ENCODE measurements around the gene MYO7B. TPM values are rescaled to one million over a fixed set of nuclear protein-coding genes. Genes with fewer than 3 reads are reported as not detected.
"Not testable (repeated sequence)": the region's sequence is repeated elsewhere in the genome, so short reads cannot be mapped to it uniquely, and the experiment has no call there.

The MYO7B gene
- total RNA-seq, 1 donor from 2014 or later: 0.28 TPM

GRCh38 chr2:127536707-127537541, 1.4 kb downstream of the MYO7B start:
- Mint-ChIP-seq H3K9me3 (no peaks in the 10 kb centered on the region), H3K4me3 (no peak overlapping the region), H3K36me3 (ENCODE audit: low read depth) (no peaks in the 10 kb centered on the region), H3K27me3 (ENCODE audit: low read depth) (peaks cover 27% of the 10 kb centered on the region), H3K4me1 (no peaks in the 10 kb centered on the region), H3K27ac (ENCODE audit: unreplicated experiment) (no peak overlapping the region)
- no peak for TF ChIP-seq CTCF (conservative IDR thresholded peaks at IDR 0.05)
- DNase-seq (ENCODE audit: low read depth, low spot score): no peak

- no peak overlapping the region for H3K4me3 Mint-ChIP-seq
- DNase-seq (ENCODE audit: low read depth, low spot score): no peak
- no peak overlapping the region for H3K27ac Mint-ChIP-seq (ENCODE audit: unreplicated experiment)
- no peaks in the 10 kb centered on the region for H3K9me3 Mint-ChIP-seq
- H3K4me1 Mint-ChIP-seq: no peaks in the 10 kb centered on the region
- H3K27me3 Mint-ChIP-seq (ENCODE audit: low read depth): peaks cover 31% of the 10 kb centered on the region
- no peak for TF ChIP-seq CTCF (conservative IDR thresholded peaks at IDR 0.05)
- H3K36me3 Mint-ChIP-seq (ENCODE audit: low read depth): no peaks in the 10 kb centered on the region
Observed at GRCh38 chr2:127537644-127538043, 2.2 kb downstream of the MYO7B start.

GRCh38 chr2:127541809-127542208, 6.3 kb downstream of the MYO7B start:
- Mint-ChIP-seq H3K36me3 (ENCODE audit: low read depth) (no peaks in the 10 kb centered on the region), H3K4me3 (no peak overlapping the region), H3K27ac (ENCODE audit: unreplicated experiment) (no peak overlapping the region), H3K27me3 (ENCODE audit: low read depth) (peaks cover 35% of the 10 kb centered on the region), H3K4me1 (no peaks in the 10 kb centered on the region), H3K9me3 (peaks cover 2% of the 10 kb centered on the region)
- TF ChIP-seq CTCF (conservative IDR thresholded peaks at IDR 0.05): no peak
- no peak for DNase-seq (ENCODE audit: low read depth, low spot score)

GRCh38 chr2:127542231-127542630, 6.7 kb downstream of the MYO7B start:
- Mint-ChIP-seq H3K27me3 (ENCODE audit: low read depth) (peaks cover 38% of the 10 kb centered on the region), H3K27ac (ENCODE audit: unreplicated experiment) (no peak overlapping the region), H3K4me1 (no peaks in the 10 kb centered on the region), H3K9me3 (peaks cover 2% of the 10 kb centered on the region), H3K4me3 (no peak overlapping the region), H3K36me3 (ENCODE audit: low read depth) (no peaks in the 10 kb centered on the region)
- DNase-seq (ENCODE audit: low read depth, low spot score): no peak
- no peak for TF ChIP-seq CTCF (conservative IDR thresholded peaks at IDR 0.05)

- not testable (repeated sequence) for H3K4me1 Mint-ChIP-seq; H3K36me3 Mint-ChIP-seq (ENCODE audit: low read depth); DNase-seq (ENCODE audit: low read depth, low spot score); H3K27ac Mint-ChIP-seq (ENCODE audit: unreplicated experiment); H3K4me3 Mint-ChIP-seq; H3K9me3 Mint-ChIP-seq
- peaks cover 39% of the 10 kb centered on the region for H3K27me3 Mint-ChIP-seq (ENCODE audit: low read depth)
Observed at GRCh38 chr2:127543013-127543501, 7.6 kb downstream of the MYO7B start.

- H3K9me3 Mint-ChIP-seq: peaks cover 2% of the 10 kb centered on the region
- no peak for TF ChIP-seq CTCF (conservative IDR thresholded peaks at IDR 0.05)
- peaks cover 45% of the 10 kb centered on the region for H3K27me3 Mint-ChIP-seq (ENCODE audit: low read depth)
- no peaks in the 10 kb centered on the region for H3K36me3 Mint-ChIP-seq (ENCODE audit: low read depth)
- H3K4me1 Mint-ChIP-seq: no peaks in the 10 kb centered on the region
- H3K4me3 Mint-ChIP-seq: no peak overlapping the region
- H3K27ac Mint-ChIP-seq (ENCODE audit: unreplicated experiment): no peak overlapping the region
- DNase-seq (ENCODE audit: low read depth, low spot score): no peak
Observed at GRCh38 chr2:127545189-127545588, 9.7 kb downstream of the MYO7B start.
